ENCODE results near the gene GPI.
"Not testable (repeated sequence)": the region's sequence is repeated elsewhere in the genome, so short reads cannot be mapped to it uniquely, and the experiment has no call there.

GPI gene

GRCh38 chr19:34383599-34383998, 18.6 kb downstream of the GPI start:
- H3K4me3 ChIP-seq (ENCODE audit: low read depth, low read length): no peak overlapping the region
- in situ Hi-C loops (cut with HindIII; ENCODE audit: low sequenced_read_pairs): no loop called here
- no peak for DNase-seq (ENCODE audit: low read depth, low spot score)
- no peak for TF ChIP-seq CTCF (IDR thresholded peaks at IDR 0.05; ENCODE audit: low read depth, low read length)

- H3K4me3 ChIP-seq (ENCODE audit: low read depth, low read length): no peak overlapping the region
- TF ChIP-seq CTCF (IDR thresholded peaks at IDR 0.05; ENCODE audit: low read depth, low read length): no peak
- DNase-seq (ENCODE audit: low read depth, low spot score): no peak
- in situ Hi-C loops (cut with HindIII; ENCODE audit: low sequenced_read_pairs): no loop called here
These were observed 21.8 kb downstream of the GPI start for GRCh38 chr19:34386645-34387445.

- in situ Hi-C loops (cut with HindIII; ENCODE audit: low sequenced_read_pairs): no loop called here
- no peak overlapping the region for H3K4me3 ChIP-seq (ENCODE audit: low read depth, low read length)
- no peak for DNase-seq (ENCODE audit: low read depth, low spot score)
- TF ChIP-seq CTCF (IDR thresholded peaks at IDR 0.05; ENCODE audit: low read depth, low read length): no peak
These were observed 22.4 kb downstream of the GPI start for GRCh38 chr19:34387446-34387810.

- H3K4me3 ChIP-seq (ENCODE audit: low read depth, low read length); DNase-seq (ENCODE audit: low read depth, low spot score); in situ Hi-C loops (cut with HindIII; ENCODE audit: low sequenced_read_pairs): not testable (repeated sequence)
These were observed 23.7 kb downstream of the GPI start for GRCh38 chr19:34388745-34389144.

GRCh38 chr19:34391813-34392212, 26.8 kb downstream of the GPI start:
- H3K4me3 ChIP-seq (ENCODE audit: low read depth, low read length): no peak overlapping the region
- in situ Hi-C loops (cut with HindIII; ENCODE audit: low sequenced_read_pairs): no loop called here
- no peak for DNase-seq (ENCODE audit: low read depth, low spot score)
- TF ChIP-seq CTCF (IDR thresholded peaks at IDR 0.05; ENCODE audit: low read depth, low read length): no peak

- no peak for DNase-seq (ENCODE audit: low read depth, low spot score)
- H3K4me3 ChIP-seq (ENCODE audit: low read depth, low read length): no peak overlapping the region
- in situ Hi-C loops (cut with HindIII; ENCODE audit: low sequenced_read_pairs): no loop called here
- no peak for TF ChIP-seq CTCF (IDR thresholded peaks at IDR 0.05; ENCODE audit: low read depth, low read length)
These were observed 28.0 kb downstream of the GPI start for GRCh38 chr19:34393031-34393430.

- in situ Hi-C loops (cut with HindIII; ENCODE audit: low sequenced_read_pairs): no loop called here
These were observed 28.6 kb downstream of the GPI start for GRCh38 chr19:34393629-34394028.

More at GRCh38 chr19:34393629-34394028, 28.6 kb downstream of the GPI start:
- no peak for TF ChIP-seq CTCF (IDR thresholded peaks at IDR 0.05; ENCODE audit: low read depth, low read length)
- no peak overlapping the region for H3K4me3 ChIP-seq (ENCODE audit: low read depth, low read length)
- DNase-seq (ENCODE audit: low read depth, low spot score): no peak

All from astrocyte of the spinal cord (primary cell).